Mesendoderm (in vitro differentiated cells): ENCODE data around the gene CXCL11.

Experiments
- DNase-seq: peaks from one replicate; pipeline ENCODE4 v3.0.0; 2013
- H2AK5ac ChIP-seq: 2 replicates; pipeline ENCODE4 v1.6.1; 2013; ENCODE audit warnings: low read length, inconsistent platforms
- H2BK120ac ChIP-seq: 2 replicates; pipeline ENCODE4 v1.6.1; 2013; ENCODE audit warnings: low read depth, mild to moderate bottlenecking, low read length, moderate library complexity, mixed read lengths
- H2BK15ac ChIP-seq: replicated peaks from 2 replicates; pipeline ENCODE4 v1.6.1; 2013; ENCODE audit warnings: low read depth, mild to moderate bottlenecking, moderate library complexity
- H2BK5ac ChIP-seq: 2 replicates; pipeline ENCODE4 v1.6.1; 2013; ENCODE audit warnings: low read length, inconsistent platforms
- H3K18ac ChIP-seq: 2 replicates; pipeline ENCODE4 v1.6.1; 2013; ENCODE audit warnings: mild to moderate bottlenecking, low read length, mixed read lengths
- H3K23ac ChIP-seq: one replicate; pipeline ENCODE4 v1.6.1; 2013; ENCODE audit warnings: low read length
- H3K27ac ChIP-seq: 2 replicates; pipeline ENCODE4 v1.5.1; 2013; ENCODE audit warnings: low read depth, mild to moderate bottlenecking, inconsistent platforms, low read length, moderate library complexity
- H3K27me3 ChIP-seq: 2 replicates; pipeline ENCODE4 v1.6.1; 2013; ENCODE audit warnings: low read length, control low read depth, mild to moderate bottlenecking, inconsistent platforms; ENCODE audit not compliant: insufficient read depth, poor library complexity
- H3K36me3 ChIP-seq: 2 replicates; pipeline ENCODE4 v1.6.1; 2013; ENCODE audit warnings: low read length, inconsistent platforms; ENCODE audit not compliant: control insufficient read depth, insufficient read depth
- H3K4ac ChIP-seq: one replicate; pipeline ENCODE4 v1.6.1; 2013; ENCODE audit warnings: low read depth, mild to moderate bottlenecking, low read length, moderate library complexity
- H3K4me1 ChIP-seq: 2 replicates; pipeline ENCODE4 v1.6.1; 2013; ENCODE audit warnings: low read depth, low read length, inconsistent platforms; ENCODE audit not compliant: control insufficient read depth
- H3K4me2 ChIP-seq: 2 replicates; pipeline ENCODE4 v1.6.1; 2013; ENCODE audit warnings: low read length
- H3K4me3 ChIP-seq: 2 replicates; pipeline ENCODE4 v1.5.1; 2013; ENCODE audit warnings: mild to moderate bottlenecking, low read length
- H3K56ac ChIP-seq: one replicate; pipeline ENCODE4 v1.6.1; 2013; ENCODE audit warnings: low read length
- H3K79me1 ChIP-seq: 2 replicates; pipeline ENCODE4 v1.6.1; 2013; ENCODE audit warnings: low read length, inconsistent platforms
- H3K79me2 ChIP-seq: 2 replicates; pipeline ENCODE4 v1.6.1; 2013; ENCODE audit warnings: mild to moderate bottlenecking, low read length; ENCODE audit not compliant: control insufficient read depth, insufficient read depth
- H3K9ac ChIP-seq: 2 replicates; pipeline ENCODE4 v1.6.1; 2013; ENCODE audit warnings: low read length, inconsistent platforms
- H4K5ac ChIP-seq: one replicate; pipeline ENCODE4 v1.6.1; 2013; ENCODE audit warnings: low read length
- H4K8ac ChIP-seq: one replicate; pipeline ENCODE4 v1.6.1; 2013; ENCODE audit warnings: low read depth, mild to moderate bottlenecking, control low read depth, low read length, moderate library complexity
- WGBS: extraction: QIAGEN DNeasy Blood & Tissue Kit; methylation state at CpG from one replicate; pipeline ENCODE4 v1.1.7; 2013; ENCODE audit warnings: low lambda C conversion rate, missing lambda C conversion rate; ENCODE audit not compliant: insufficient coverage; ENCODE audit errors: extremely low coverage; 5-methylcytosine and 5-hydroxymethylcytosine counted together

CXCL11 gene

GRCh38 chr4:76074468-76074867 lies 38.6 kb upstream of the CXCL11 start, which contains the start of gene ART3:
Gene ART3, plus strand, starts transcription at chr4:76074709. Its CDS starts 1,181 bp downstream, at chr4:76075890.
- no peak for DNase-seq
- no peak within 1 kb of the TSS for H3K4me3 ChIP-seq
- H3K9ac ChIP-seq = no peak within 1 kb of the TSS
- no peak within 1 kb of the TSS for H2AK5ac ChIP-seq
- no peaks in the 10 kb centered on the region for H3K27me3 ChIP-seq
- no peak within 1 kb of the TSS for H3K18ac ChIP-seq
- H4K8ac ChIP-seq = no peak within 1 kb of the TSS
- H3K79me2 ChIP-seq = no peaks in the 10 kb centered on the region
- H3K4ac ChIP-seq = no peak within 1 kb of the TSS
- H3K4me2 ChIP-seq = no peak within 1 kb of the TSS
- H3K36me3 ChIP-seq = no peaks in the 10 kb centered on the region
- no peak within 1 kb of the TSS for H2BK5ac ChIP-seq
- no peaks in the 10 kb centered on the region for H3K4me1 ChIP-seq
- H4K5ac ChIP-seq = no peak within 1 kb of the TSS
- H2BK15ac ChIP-seq = no peak within 1 kb of the TSS
- H3K27ac ChIP-seq = no peak within 1 kb of the TSS
- no peak within 1 kb of the TSS for H3K23ac ChIP-seq
- H3K79me1 ChIP-seq = no peaks in the 10 kb centered on the region
- H2BK120ac ChIP-seq = no peak within 1 kb of the TSS
- no CpG with 5 or more reads among the region's 1 CpG for WGBS
- no peak within 1 kb of the TSS for H3K56ac ChIP-seq

DNA sequence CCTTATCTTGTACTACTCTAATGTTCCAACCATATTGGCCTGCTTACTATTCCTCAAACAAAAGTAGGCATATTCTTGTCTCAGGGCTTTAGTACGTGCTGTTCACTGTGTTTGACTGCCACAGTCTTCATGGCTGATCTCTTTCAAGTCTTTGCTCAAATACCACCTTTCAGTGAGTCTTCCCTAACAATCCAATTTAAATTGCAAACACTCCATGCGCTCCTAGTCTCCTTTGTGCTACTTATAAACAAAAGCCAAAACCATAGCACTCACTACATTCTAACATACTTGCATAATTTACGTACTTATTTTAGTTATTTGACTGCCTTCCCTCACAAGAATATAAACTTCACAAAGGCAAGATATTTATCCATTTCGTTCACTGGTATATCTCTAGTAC lies 36.9 kb upstream of the CXCL11 start:
- Histone ChIP-seq H2AK5ac (no peak overlapping the region), H2BK15ac (no peak overlapping the region), H3K9ac (no peak overlapping the region), H2BK120ac (no peak overlapping the region), H3K23ac (no peak overlapping the region), H4K5ac (no peak overlapping the region), H3K36me3 (no peaks in the 10 kb centered on the region), H3K4me2 (no peak overlapping the region), H3K56ac (no peak overlapping the region), H3K79me1 (no peaks in the 10 kb centered on the region), H4K8ac (no peak overlapping the region), H3K27ac (no peak overlapping the region), H2BK5ac (no peak overlapping the region), H3K27me3 (no peaks in the 10 kb centered on the region), H3K4me1 (no peaks in the 10 kb centered on the region), H3K79me2 (no peaks in the 10 kb centered on the region), H3K4me3 (no peak overlapping the region), H3K18ac (no peak overlapping the region), H3K4ac (no peak overlapping the region)
- DNase-seq = peak; percentile 54
- no CpG with 5 or more reads among the region's 4 CpGs for WGBS

GRCh38 chr4:76067652-76068286 lies 31.9 kb upstream of the CXCL11 start:
- H3K4me3 ChIP-seq = no peak overlapping the region
- no peak overlapping the region for H3K18ac ChIP-seq
- no peaks in the 10 kb centered on the region for H3K79me1 ChIP-seq
- H4K8ac ChIP-seq = no peak overlapping the region
- no peak overlapping the region for H2BK15ac ChIP-seq
- no peaks in the 10 kb centered on the region for H3K36me3 ChIP-seq
- H3K4me2 ChIP-seq = no peak overlapping the region
- H2BK5ac ChIP-seq = no peak overlapping the region
- no peak overlapping the region for H3K4ac ChIP-seq
- no peaks in the 10 kb centered on the region for H3K79me2 ChIP-seq
- H3K9ac ChIP-seq = no peak overlapping the region
- no peaks in the 10 kb centered on the region for H3K4me1 ChIP-seq
- H3K27me3 ChIP-seq = no peaks in the 10 kb centered on the region
- WGBS = no CpG with 5 or more reads among the region's 2 CpGs
- no peak overlapping the region for H2AK5ac ChIP-seq
- no peak overlapping the region for H3K56ac ChIP-seq
- H3K23ac ChIP-seq = no peak overlapping the region
- no peak overlapping the region for H2BK120ac ChIP-seq
- peak; percentile 72 for DNase-seq
- no peak overlapping the region for H4K5ac ChIP-seq
- no peak overlapping the region for H3K27ac ChIP-seq

DNA sequence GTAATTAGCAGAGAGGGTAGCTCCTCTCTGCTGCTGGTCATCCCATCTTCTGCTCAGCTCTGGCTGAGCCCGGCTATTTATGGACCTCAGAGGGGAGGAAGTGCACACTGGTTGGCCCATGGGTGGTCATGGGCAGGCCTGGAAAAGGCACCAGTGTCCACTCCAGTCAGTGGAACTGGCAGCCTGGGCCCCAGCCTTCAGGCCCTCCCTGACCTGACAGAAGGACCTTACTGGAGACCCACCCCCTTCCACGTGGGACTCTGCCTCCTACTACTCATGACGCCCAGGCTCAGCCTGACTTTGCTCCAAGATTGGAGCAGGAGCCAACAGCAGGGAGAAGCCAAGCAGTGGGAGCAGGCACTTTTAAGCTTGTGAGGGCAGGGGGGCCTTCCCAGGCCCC lies 30.7 kb upstream of the CXCL11 start:
- H3K4ac ChIP-seq = no peak overlapping the region
- no peak overlapping the region for H3K56ac ChIP-seq
- H3K4me1 ChIP-seq = no peaks in the 10 kb centered on the region
- no peak overlapping the region for H4K8ac ChIP-seq
- WGBS = no CpG with 5 or more reads among the region's 3 CpGs
- H3K36me3 ChIP-seq = no peaks in the 10 kb centered on the region
- H3K9ac ChIP-seq = no peak overlapping the region
- no peaks in the 10 kb centered on the region for H3K79me2 ChIP-seq
- no peak for DNase-seq
- no peak overlapping the region for H3K23ac ChIP-seq
- no peak overlapping the region for H3K4me2 ChIP-seq
- H2BK15ac ChIP-seq = no peak overlapping the region
- H2BK120ac ChIP-seq = no peak overlapping the region
- no peak overlapping the region for H3K18ac ChIP-seq
- no peak overlapping the region for H3K4me3 ChIP-seq
- no peak overlapping the region for H3K27ac ChIP-seq
- no peaks in the 10 kb centered on the region for H3K27me3 ChIP-seq
- no peak overlapping the region for H2AK5ac ChIP-seq
- H2BK5ac ChIP-seq = no peak overlapping the region
- H4K5ac ChIP-seq = no peak overlapping the region
- no peaks in the 10 kb centered on the region for H3K79me1 ChIP-seq

DNA sequence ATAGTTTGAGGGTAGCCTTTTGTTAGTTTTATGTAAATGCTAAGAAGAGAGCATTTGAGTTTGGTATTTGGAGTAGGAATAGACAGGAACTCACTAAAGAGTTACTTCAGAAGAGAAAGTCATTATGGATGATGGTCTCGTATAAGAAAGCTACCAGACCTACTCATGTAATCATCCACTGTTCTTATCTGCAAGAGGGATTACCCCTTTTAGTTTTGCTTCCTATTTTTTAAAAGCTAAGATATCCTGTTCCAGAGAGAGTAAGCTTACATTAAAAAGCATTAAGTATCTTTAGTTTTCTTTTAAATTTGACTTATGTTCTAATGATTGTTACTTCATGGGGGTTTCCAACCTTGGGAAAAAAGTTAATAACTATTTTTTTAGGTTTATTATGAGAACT lies 26.1 kb upstream of the CXCL11 start:
- DNase-seq = no peak

DNA sequence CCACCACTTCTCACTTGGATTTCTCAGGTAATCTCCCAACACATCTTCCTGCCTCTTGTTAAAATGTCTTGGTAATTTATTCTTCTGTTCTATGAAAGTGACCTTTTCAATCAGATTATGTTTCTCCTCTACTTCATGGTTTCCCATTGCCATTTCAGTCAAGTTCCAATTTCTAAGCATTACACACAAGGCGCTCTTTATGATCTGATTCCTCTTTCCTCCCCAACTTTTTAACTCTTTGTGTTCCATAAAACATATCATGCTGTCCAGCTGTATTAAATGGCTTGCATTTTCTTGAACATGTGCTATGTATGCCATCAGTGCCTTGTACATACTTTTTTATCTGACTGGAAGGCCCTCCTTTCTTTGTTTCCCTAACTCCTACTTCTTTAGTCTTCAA lies 25.6 kb upstream of the CXCL11 start:
- Histone ChIP-seq H3K36me3 (no peaks in the 10 kb centered on the region), H2BK120ac (no peak overlapping the region), H2AK5ac (no peak overlapping the region), H3K4ac (no peak overlapping the region), H3K79me1 (no peaks in the 10 kb centered on the region), H3K23ac (no peak overlapping the region), H4K8ac (no peak overlapping the region), H3K27ac (no peak overlapping the region), H3K56ac (no peak overlapping the region), H2BK15ac (no peak overlapping the region), H3K4me3 (no peak overlapping the region), H3K27me3 (no peaks in the 10 kb centered on the region), H3K4me2 (no peak overlapping the region), H3K79me2 (no peaks in the 10 kb centered on the region), H3K4me1 (no peaks in the 10 kb centered on the region), H3K18ac (no peak overlapping the region), H4K5ac (no peak overlapping the region), H2BK5ac (no peak overlapping the region), H3K9ac (no peak overlapping the region)
- WGBS = no CpG with 5 or more reads among the region's 1 CpG
- DNase-seq = no peak

More for the DNA sequence above, 26.1 kb upstream of the CXCL11 start:
- Histone ChIP-seq H3K36me3 (no peaks in the 10 kb centered on the region), H2BK5ac (no peak overlapping the region), H3K4ac (no peak overlapping the region), H3K27me3 (no peaks in the 10 kb centered on the region), H2BK120ac (no peak overlapping the region), H3K56ac (no peak overlapping the region), H3K4me1 (no peaks in the 10 kb centered on the region), H2AK5ac (no peak overlapping the region), H3K4me2 (no peak overlapping the region), H4K5ac (no peak overlapping the region), H3K23ac (no peak overlapping the region), H3K18ac (no peak overlapping the region), H3K27ac (no peak overlapping the region), H4K8ac (no peak overlapping the region), H3K79me1 (no peaks in the 10 kb centered on the region), H2BK15ac (no peak overlapping the region), H3K79me2 (no peaks in the 10 kb centered on the region), H3K9ac (no peak overlapping the region), H3K4me3 (no peak overlapping the region)
- no CpG with 5 or more reads among the region's 1 CpG for WGBS
